Lower lobe of right lung (tissue), 2 donors: ENCODE data around the gene SLMAP. TPM values are rescaled to one million over a fixed set of nuclear protein-coding genes. Genes with fewer than 3 reads are reported as not detected.
A peak's percentile ranks its signal among the peaks of the same experiment; 100 is the strongest.

Source experiments
- ATAC-seq, 2 donors: fragments of 200-7000 bp; cut with Tn5 transposase; one replicate each; pipeline ENCODE4 v1.9.1; 2020 to 2022; ENCODE audit warnings: mild to moderate bottlenecking in 2 of 2, moderate library complexity in 2 of 2
- DNase-seq: peaks from one replicate; pipeline ENCODE4 v3.0.0-alpha.2; 2020
- H3K27ac ChIP-seq: fragments of 200-600 bp; one replicate; pipeline ENCODE4 v1.8.0; 2022
- H3K27me3 ChIP-seq: fragments of 200-600 bp; one replicate; pipeline ENCODE4 v1.8.0; 2022; ENCODE audit warnings: low read depth
- H3K36me3 ChIP-seq: fragments of 200-600 bp; one replicate; pipeline ENCODE4 v1.8.0; 2022; ENCODE audit warnings: mild to moderate bottlenecking
- H3K4me1 ChIP-seq: fragments of 200-600 bp; one replicate; pipeline ENCODE4 v1.8.0; 2022
- H3K4me3 ChIP-seq: fragments of 200-600 bp; one replicate; pipeline ENCODE4 v1.8.0; 2022; ENCODE audit warnings: mild to moderate bottlenecking
- H3K9me3 ChIP-seq: fragments of 200-600 bp; one replicate; pipeline ENCODE4 v1.8.0; 2022
- CTCF ChIP-seq: fragments of 200-600 bp; IDR thresholded peaks from one replicate; pipeline ENCODE4 v1.8.0; 2022; ENCODE audit warnings: antibody characterized with exemption, mild to moderate bottlenecking
- intact Hi-C: fragments of 100-400 bp; cut with DNase I; formaldehyde crosslinking; loops from one replicate; pipeline ENCODE4 v1.11.0; 2022
- total RNA-seq: library from RNA; stranded (reverse); fragmentation: NEBNext Ultra II Directional; extraction: Animal tissue kit (Norgen Biotek cat#: 25700); gene quantifications from one replicate; pipeline ENCODE4 v1.2.1, GENCODE V29; 2021
- donor health status: DM: no; HTN: yes; CAD: no; lungs with severe emphysema.

SLMAP gene
- total RNA-seq, 1 donor from 2014 or later: 66.3 TPM

- ATAC-seq (no peak), DNase-seq (no peak)
- no peak overlapping the region for H3K27ac ChIP-seq
- H3K36me3 ChIP-seq: no peaks in the 10 kb centered on the region
- H3K4me3 ChIP-seq: no peak overlapping the region
- no peaks in the 10 kb centered on the region for H3K27me3 ChIP-seq
- no peaks in the 10 kb centered on the region for H3K9me3 ChIP-seq
- intact Hi-C loops: no loop called here
- no peak for TF ChIP-seq CTCF
- peaks cover 20% of the 10 kb centered on the region for H3K4me1 ChIP-seq
Measured at GRCh38 chr3:57972531-57973111, 216.5 kb downstream of the SLMAP start.

- TF ChIP-seq CTCF: no peak
- Histone ChIP-seq H3K9me3 (no peaks in the 10 kb centered on the region), H3K27me3 (no peaks in the 10 kb centered on the region), H3K4me1 (peaks cover 31% of the 10 kb centered on the region), H3K27ac (no peak overlapping the region), H3K4me3 (no peak overlapping the region), H3K36me3 (no peaks in the 10 kb centered on the region)
- intact Hi-C loops: no loop called here
- no peak for DNase-seq
- no peak for ATAC-seq
Measured at GRCh38 chr3:57973715-57974477, 217.8 kb downstream of the SLMAP start.

- ATAC-seq (peak in 1 of 2 donors; percentile 36), DNase-seq (no peak)
- intact Hi-C loops: no loop called here
- H3K9me3 ChIP-seq: no peaks in the 10 kb centered on the region
- H3K36me3 ChIP-seq: no peaks in the 10 kb centered on the region
- TF ChIP-seq CTCF: no peak
- no peak overlapping the region for H3K27ac ChIP-seq
- no peak overlapping the region for H3K4me3 ChIP-seq
- peaks cover 31% of the 10 kb centered on the region for H3K4me1 ChIP-seq
- no peaks in the 10 kb centered on the region for H3K27me3 ChIP-seq
Measured at GRCh38 chr3:57974796-57975388, 218.8 kb downstream of the SLMAP start.

- no peak overlapping the region for H3K4me3 ChIP-seq
- no peaks in the 10 kb centered on the region for H3K36me3 ChIP-seq
- no peak overlapping the region for H3K27ac ChIP-seq
- intact Hi-C loops: no loop called here
- peak in 1 of 2 donors; percentile 32 for ATAC-seq
- H3K9me3 ChIP-seq: no peaks in the 10 kb centered on the region
- no peak for TF ChIP-seq CTCF
- peaks cover 23% of the 10 kb centered on the region for H3K4me1 ChIP-seq
- no peak for DNase-seq
- H3K27me3 ChIP-seq: no peaks in the 10 kb centered on the region
Measured at GRCh38 chr3:57977818-57978235, 221.7 kb downstream of the SLMAP start.

GRCh38 chr3:57978316-57978715 lies 222.2 kb downstream of the SLMAP start:
- Histone ChIP-seq H3K27me3 (no peaks in the 10 kb centered on the region), H3K36me3 (no peaks in the 10 kb centered on the region), H3K9me3 (no peaks in the 10 kb centered on the region), H3K4me3 (no peak overlapping the region), H3K27ac (no peak overlapping the region), H3K4me1 (peaks cover 27% of the 10 kb centered on the region)
- TF ChIP-seq CTCF: no peak
- intact Hi-C loops: no loop called here
- DNase-seq (no peak), ATAC-seq (no peak)

Other genes with a start within 250 kb of the SLMAP start
- 11.2 TPM for gene DNAH12, start 212.0 kb upstream of the SLMAP start, total RNA-seq
- 17.5 TPM for gene PDE12, start 200.0 kb upstream of the SLMAP start, total RNA-seq
- 113 TPM for gene ARF4, start 159.0 kb upstream of the SLMAP start, total RNA-seq
- 22.3 TPM for gene DENND6A, start 63.2 kb upstream of the SLMAP start, total RNA-seq